Camera-type eye (tissue), 1 donor: ENCODE results near the gene OR51B4. TPM values are rescaled to one million over a fixed set of nuclear protein-coding genes. Genes with fewer than 3 reads are reported as not detected.

Experiments
- total RNA-seq: library from RNA; depleted of rRNA; stranded (reverse); fragments of >200 nt; gene quantifications from one replicate; pipeline ENCODE4 v1.2.3, GENCODE V29; 2014

OR51B4 gene
- total RNA-seq = not detected

GRCh38 chr11:5301846-5302245 lies at the start of gene OR51B4:
Gene OR51B4 (minus strand): TSS chr11:5301946. CDS start chr11:5301946, 0 bp downstream.

GRCh38 chr11:5351208-5351607 lies 49.5 kb upstream of the OR51B4 start, which contains the start of gene OR51B6:
Gene OR51B6 (plus strand): TSS chr11:5351508. CDS start chr11:5351508, 0 bp downstream.

GRCh38 chr11:5343474-5344335 lies 42.0 kb upstream of the OR51B4 start, which contains the start of gene OR51B5:
Gene OR51B5 (minus strand): TSS chr11:5343524. CDS start chr11:5343524, 0 bp downstream.

GRCh38 chr11:5324197-5324596 lies 22.5 kb upstream of the OR51B4 start, which contains the start of gene OR51B2:
Gene OR51B2 (minus strand): TSS chr11:5324297. CDS start chr11:5324297, 0 bp downstream.

GRCh38 chr11:5269715-5270147 lies 32.0 kb downstream of the OR51B4 start, which contains the start of gene HBE1:
Gene HBE1 (minus strand): TSS chr11:5269945. CDS start chr11:5269890, 55 bp downstream.

GRCh38 chr11:5254646-5255413 lies 46.9 kb downstream of the OR51B4 start, which contains the start of gene HBG2:
Gene HBG2 (minus strand): TSS chr11:5254781. CDS start chr11:5254728, 53 bp downstream.

Other genes with a start within 250 kb of the OR51B4 start
- gene OR52E2, start 242.3 kb downstream of the OR51B4 start, total RNA-seq = not detected
- gene OR52E1, start 232.4 kb downstream of the OR51B4 start, total RNA-seq = 0.60 TPM
- not detected for gene OR52A5, start 163.6 kb downstream of the OR51B4 start, total RNA-seq
- not detected for gene OR52A1, start 147.2 kb downstream of the OR51B4 start, total RNA-seq
- not detected for gene OR51V1, start 101.3 kb downstream of the OR51B4 start, total RNA-seq
- gene HBB, start 74.9 kb downstream of the OR51B4 start, total RNA-seq = 165 TPM
- not detected for gene HBD, start 67.5 kb downstream of the OR51B4 start, total RNA-seq
- gene HBG1, start 52.1 kb downstream of the OR51B4 start, total RNA-seq = 6.3 TPM
- gene HBG2, start 47.2 kb downstream of the OR51B4 start, total RNA-seq = 1,428 TPM
- gene HBE1, start 32.0 kb downstream of the OR51B4 start, total RNA-seq = 1.5 TPM
- 0.44 TPM for gene OR51B2, start 22.4 kb upstream of the OR51B4 start, total RNA-seq
- gene OR51B5, start 41.6 kb upstream of the OR51B4 start, total RNA-seq = 0.99 TPM
- not detected for gene OR51B6, start 49.6 kb upstream of the OR51B4 start, total RNA-seq
- gene OR51M1, start 81.9 kb upstream of the OR51B4 start, total RNA-seq = not detected
- gene OR51Q1, start 120.2 kb upstream of the OR51B4 start, total RNA-seq = not detected
- not detected for gene OR51I1, start 139.6 kb upstream of the OR51B4 start, total RNA-seq
- gene OR51I2, start 147.4 kb upstream of the OR51B4 start, total RNA-seq = not detected
- not detected for gene OR52D1, start 186.7 kb upstream of the OR51B4 start, total RNA-seq
- gene UBQLN3, start 208.0 kb upstream of the OR51B4 start, total RNA-seq = 0.88 TPM
- 1.2 TPM for gene UBQLNL, start 214.8 kb upstream of the OR51B4 start, total RNA-seq
- gene OR52H1, start 246.6 kb upstream of the OR51B4 start, total RNA-seq = 0.66 TPM